Neural crest cell (in vitro differentiated cells): ENCODE data around the gene PKD1. TPM values are rescaled to one million over a fixed set of nuclear protein-coding genes. Genes with fewer than 3 reads are reported as not detected.
"Not testable (repeated sequence)": the region's sequence is repeated elsewhere in the genome, so short reads cannot be mapped to it uniquely, and the experiment has no call there.

ENCODE experiments used
- DNase-seq: peaks from one replicate; pipeline ENCODE4 v3.0.0; 2021; ENCODE audit warnings: low read depth, mixed read lengths, low spot score
- H3K27ac Mint-ChIP-seq: one replicate; pipeline ENCODE4 v1.8.0; 2021; ENCODE audit warnings: mild to moderate bottlenecking, mixed read lengths; ENCODE audit not compliant: unreplicated experiment
- H3K27me3 Mint-ChIP-seq: 2 replicates; pipeline ENCODE4 v1.8.0; 2021; ENCODE audit warnings: low read depth, mild to moderate bottlenecking, mixed read lengths
- H3K36me3 Mint-ChIP-seq: 2 replicates; pipeline ENCODE4 v1.8.0; 2021; ENCODE audit warnings: low read depth, mild to moderate bottlenecking, mixed read lengths
- H3K4me1 Mint-ChIP-seq: 2 replicates; pipeline ENCODE4 v1.8.0; 2021; ENCODE audit warnings: mixed read lengths
- H3K4me3 Mint-ChIP-seq: one replicate; pipeline ENCODE4 v1.8.0; 2021; ENCODE audit warnings: mild to moderate bottlenecking, mixed read lengths
- H3K9me3 Mint-ChIP-seq: 2 replicates; pipeline ENCODE4 v1.8.0; 2021; ENCODE audit warnings: mixed read lengths
- CTCF ChIP-seq: fragments of 200-600 bp; sonication (generic); conservative IDR thresholded peaks from 2 replicates; pipeline ENCODE4 v1.5.0; 2021; ENCODE audit warnings: antibody characterized with exemption, mild to moderate bottlenecking
- long read RNA-seq: library from polyadenylated mRNA; unstranded; transcript quantifications from one replicate; pipeline ENCODE4 v2.0.0, GENCODE V29; 2020
- total RNA-seq: library from RNA; stranded (reverse); gene quantifications from 2 replicates; pipeline ENCODE4 v1.2.1, GENCODE V29; 2021

Gene PKD1
- total RNA-seq = 108 and 115 TPM in 2 replicates
- long read RNA-seq, partial matches to known transcripts = 1 of 2 reads
- long read RNA-seq, other reads (novel, unspliced or antisense) = 1 of 2 reads

GRCh38 chr16:2135770-2136490 lies at the start of gene PKD1:
PKD1 (minus strand) TSS chr16:2135898; CDS start chr16:2135689, 209 bp downstream.
- Mint-ChIP-seq H3K4me3 (peak within 1 kb of the TSS; percentile 98), H3K27ac (peak within 1 kb of the TSS; percentile 97), H3K4me1 (peaks cover 11% of the 10 kb centered on the region)
- not testable (repeated sequence) for H3K36me3 Mint-ChIP-seq, H3K9me3 Mint-ChIP-seq, H3K27me3 Mint-ChIP-seq
- DNase-seq = peak; percentile 100

- peaks cover 3% of the 10 kb centered on the region for H3K36me3 Mint-ChIP-seq
- no peak for TF ChIP-seq CTCF
- no peaks in the 10 kb centered on the region for H3K9me3 Mint-ChIP-seq
- no peak for DNase-seq
- H3K27me3 Mint-ChIP-seq = no peaks in the 10 kb centered on the region
- no peak overlapping the region for H3K4me3 Mint-ChIP-seq
- no peak overlapping the region for H3K27ac Mint-ChIP-seq
- no peaks in the 10 kb centered on the region for H3K4me1 Mint-ChIP-seq
Measured at GRCh38 chr16:2184962-2185361, 49.3 kb upstream of the PKD1 start.

GRCh38 chr16:2184346-2184745 lies 48.6 kb upstream of the PKD1 start:
- Mint-ChIP-seq H3K4me3 (peak overlapping the region; percentile 8), H3K9me3 (no peaks in the 10 kb centered on the region), H3K27ac (no peak overlapping the region), H3K36me3 (peaks cover 3% of the 10 kb centered on the region), H3K4me1 (no peaks in the 10 kb centered on the region), H3K27me3 (no peaks in the 10 kb centered on the region)
- no peak for TF ChIP-seq CTCF
- no peak for DNase-seq

GRCh38 chr16:2183671-2184070 lies 48.0 kb upstream of the PKD1 start:
- no peak for TF ChIP-seq CTCF
- Mint-ChIP-seq H3K36me3 (peaks cover 3% of the 10 kb centered on the region), H3K27ac (no peak overlapping the region), H3K4me1 (no peaks in the 10 kb centered on the region), H3K4me3 (no peak overlapping the region), H3K9me3 (no peaks in the 10 kb centered on the region), H3K27me3 (no peaks in the 10 kb centered on the region)
- no peak for DNase-seq

- no peak for TF ChIP-seq CTCF
- Mint-ChIP-seq H3K27ac (no peak overlapping the region), H3K4me1 (no peaks in the 10 kb centered on the region)
Measured at GRCh38 chr16:2181952-2182351, 46.3 kb upstream of the PKD1 start.

More at GRCh38 chr16:2181952-2182351, 46.3 kb upstream of the PKD1 start:
- Mint-ChIP-seq H3K36me3 (peaks cover 3% of the 10 kb centered on the region), H3K4me3 (no peak overlapping the region), H3K27me3 (no peaks in the 10 kb centered on the region), H3K9me3 (no peaks in the 10 kb centered on the region)
- DNase-seq = no peak
